NCI-H128 (cell line): ENCODE results near the gene MARK4.

Experiments used
- DNase-seq: peaks from one replicate; lab custom pipeline; 2025; ENCODE audit not compliant: unreplicated experiment; lab: John Stamatoyannopoulos, UW

The MARK4 gene

GRCh38 chr19:45354241-45354842 lies 103.3 kb downstream of the MARK4 start:
- no peak for DNase-seq
